K562 (cell line): ENCODE measurements around the gene SLC11A1. TPM values are rescaled to one million over a fixed set of nuclear protein-coding genes. Genes with fewer than 3 reads are reported as not detected.

Experiments used
- ATAC-seq: fragments of 200-7000 bp; cut with Tn5 transposase; 3 replicates; pipeline ENCODE4 v1.9.1; 2020; ENCODE audit warnings: moderate library complexity
- BruUV-seq: library from RNA; stranded (reverse); fragments of 400-500 nt; replicated peaks from 2 replicates; lab custom pipeline; 2021; lab: Mats Ljungman, UMichigan
- CTCF ChIA-PET: fragments of 300-600 bp; formaldehyde crosslinking; extraction: SDS; loops from one replicate; lab custom pipeline; 2021; ENCODE audit warnings: low intra/inter-chr PET ratio; lab: Yijun Ruan, JAX
- POLR2A ChIA-PET: fragments of 300-600, 350-650 bp; sonication (Branson Sonifier 250); formaldehyde crosslinking; extraction: SDS; loops from one replicate; lab custom pipeline; 2021; ENCODE audit warnings: antibody characterized with exemption, inconsistent platforms; lab: Yijun Ruan, JAX
- DNase-seq, 4 experiments: peaks; one replicate each; pipeline versions ENCODE4 v3.0.0 to v3.0.0-alpha.2; 2011 to 2018; ENCODE audit warnings: low spot score in 3 of 4, mixed read lengths in 3 of 4; ENCODE audit errors: extremely low read depth in 1 of 4
- FAIRE-seq: peaks from 2 replicates; lab custom pipeline; 2011; peaks lifted over from hg19 to GRCh38; lab: Jason Lieb, UNC
- H2AFZ ChIP-seq: 2 replicates; pipeline ENCODE4 v1.6.0; 2011; ENCODE audit warnings: low read depth, low read length, control low read depth, inconsistent platforms
- H3K27ac ChIP-seq: fragments of 200-600 bp; 3 replicates; pipeline ENCODE4 v1.8.0; 2011; ENCODE audit warnings: low read depth, mild to moderate bottlenecking, control low read depth, inconsistent platforms, low read length, moderate library complexity, mixed read lengths; ENCODE audit errors: extremely low read depth
- H3K27me3 ChIP-seq, 2 experiments: fragments of 300-600 bp in 1 of 2; 2 replicates in 1 of 2; 3 replicates in 1 of 2; pipeline versions ENCODE4 v1.6.0 to v1.8.0; 2011; ENCODE audit warnings: inconsistent platforms in 2 of 2, low read length in 2 of 2, mild to moderate bottlenecking in 1 of 2, mixed read lengths in 1 of 2, moderate library complexity in 1 of 2; ENCODE audit not compliant: control insufficient read depth in 2 of 2, insufficient read depth in 2 of 2
- H3K36me3 ChIP-seq: fragments of 300-600 bp; 3 replicates; pipeline ENCODE4 v1.8.0; 2011; ENCODE audit warnings: mild to moderate bottlenecking, low read length, inconsistent platforms; ENCODE audit not compliant: control insufficient read depth, insufficient read depth
- H3K4me1 ChIP-seq, 2 experiments: fragments of 200-600 bp in 1 of 2; replicated peaks in 1 of 2; 2 replicates in 1 of 2; 3 replicates in 1 of 2; pipeline versions ENCODE4 v1.5.1 to v1.8.0; 2011; ENCODE audit warnings: inconsistent platforms in 2 of 2, low read length in 2 of 2, mild to moderate bottlenecking in 1 of 2, mixed read lengths in 1 of 2, moderate library complexity in 1 of 2; ENCODE audit not compliant: control insufficient read depth in 2 of 2, insufficient read depth in 2 of 2
- H3K4me2 ChIP-seq: 2 replicates; pipeline ENCODE4 v1.6.1; 2011; ENCODE audit warnings: low read length, control low read depth, inconsistent platforms, mixed read lengths; ENCODE audit not compliant: insufficient read depth
- H3K4me3 ChIP-seq: fragments of 200-600 bp; sonication (generic), shearing (Covaris generic); 2 replicates; pipeline ENCODE4 v1.5.1; 2016; ENCODE audit warnings: control low read depth, inconsistent platforms
- H3K79me2 ChIP-seq: fragments of 200-600 bp; 3 replicates; pipeline ENCODE4 v1.8.0; 2011; ENCODE audit warnings: low read length, inconsistent platforms; ENCODE audit not compliant: control insufficient read depth, insufficient read depth
- H3K9ac ChIP-seq, 2 experiments: 2 replicates each; pipeline versions ENCODE4 v1.6.0 to v1.6.1; 2011; ENCODE audit warnings: low read depth in 2 of 2, low read length in 2 of 2, control low read depth in 1 of 2, inconsistent platforms in 1 of 2, mild to moderate bottlenecking in 1 of 2, mixed read lengths in 1 of 2; ENCODE audit not compliant: insufficient read depth in 1 of 2
- H3K9me1 ChIP-seq: one replicate; pipeline ENCODE4 v1.6.0; 2011; ENCODE audit warnings: inconsistent platforms, mild to moderate bottlenecking, low read length, moderate library complexity; ENCODE audit not compliant: control insufficient read depth, insufficient read depth
- H3K9me3 ChIP-seq: replicated peaks from 2 replicates; pipeline ENCODE4 v1.5.1; 2011; ENCODE audit warnings: low read depth, low read length, inconsistent platforms; ENCODE audit not compliant: control insufficient read depth, insufficient read depth
- H4K20me1 ChIP-seq: replicated peaks from 2 replicates; pipeline ENCODE4 v1.6.1; 2011; ENCODE audit warnings: low read length, inconsistent platforms, mixed read lengths; ENCODE audit not compliant: control insufficient read depth, insufficient read depth
- NCOA4 ChIP-seq: fragments of 450-650 bp; IDR thresholded peaks from 2 replicates; pipeline ENCODE4 v1.6.1; 2018; ENCODE audit warnings: mild to moderate bottlenecking; ENCODE audit not compliant: partially characterized antibody
- RBFOX2 ChIP-seq: fragments of 200-400 bp; formaldehyde crosslinking; IDR thresholded peaks from 2 replicates; pipeline ENCODE4 v1.6.1; 2017; ENCODE audit warnings: low read depth, mild to moderate bottlenecking, low read length, moderate library complexity
- YY1 ChIP-seq, 3 experiments: IDR thresholded peaks; 2 replicates each; pipeline ENCODE4 v1.6.1; 2011; ENCODE audit warnings: low read length in 2 of 3, mild to moderate bottlenecking in 2 of 3, moderate library complexity in 2 of 3, borderline replicate concordance in 1 of 3, control low read depth in 1 of 3, low read depth in 1 of 3; ENCODE audit not compliant: insufficient read depth in 3 of 3, insufficient replicate concordance in 2 of 3, control insufficient read depth in 1 of 3, insufficient read length in 1 of 3; ENCODE audit errors: extremely low read depth in 1 of 3
- WGBS: fragments of 100-300 bp; shearing (Covaris generic); methylation state at CpG from one replicate; pipeline ENCODE4 v1.1.6; 2016; ENCODE audit warnings: low coverage, mixed read lengths; ENCODE audit not compliant: insufficient coverage; ENCODE audit errors: missing lambda C conversion rate; 5-methylcytosine and 5-hydroxymethylcytosine counted together
- in situ Hi-C: fragments of 300-500 bp; cut with MboI; formaldehyde crosslinking; loops from 4 replicates; pipeline ENCODE4 v1.15.0; 2018; ENCODE audit warnings: inconsistent platforms, mixed read lengths
- intact Hi-C: fragments of 100-400 bp; cut with micrococcal nuclease; formaldehyde crosslinking; loops from 2 replicates; pipeline ENCODE4 v1.14.2; 2022
- polyA plus RNA-seq, 8 experiments: library from polyadenylated mRNA; depleted of rRNA in 4 of 8; stranded (reverse) in 5 of 8; unstranded in 3 of 8; fragments of >200 nt; fragmentation: Nextera tagmentation in 2 of 8; fragmentation: Illumina TruSeq in 1 of 8; extraction: Ambion mirVana in 2 of 8; extraction: Trizol in 1 of 8; gene quantifications; 2 replicates each; pipeline versions ENCODE4 v1.2.1 to v1.2.3, GENCODE V29; 2011 to 2014; ENCODE audit warnings: inconsistent platforms in 1 of 8, missing spikeins in 1 of 8
- total RNA-seq, 7 experiments: library from RNA; depleted of rRNA in 6 of 7; stranded (reverse); fragments of >200 nt in 6 of 7; fragmentation: Illumina TruSeq in 2 of 7; extraction: Trizol in 2 of 7; gene quantifications; 2 replicates each; pipeline versions ENCODE4 v1.2.1 to v1.2.3, GENCODE V29; 2011 to 2021; ENCODE audit warnings: low replicate concordance in 1 of 7

SLC11A1 gene
- total and polyA plus RNA-seq, 9 of the 15 experiments (the other 6 are each of a cell fraction or from before 2014, with no cell fraction given) = 0.35 to 1.6 (median 0.65) TPM

DNA sequence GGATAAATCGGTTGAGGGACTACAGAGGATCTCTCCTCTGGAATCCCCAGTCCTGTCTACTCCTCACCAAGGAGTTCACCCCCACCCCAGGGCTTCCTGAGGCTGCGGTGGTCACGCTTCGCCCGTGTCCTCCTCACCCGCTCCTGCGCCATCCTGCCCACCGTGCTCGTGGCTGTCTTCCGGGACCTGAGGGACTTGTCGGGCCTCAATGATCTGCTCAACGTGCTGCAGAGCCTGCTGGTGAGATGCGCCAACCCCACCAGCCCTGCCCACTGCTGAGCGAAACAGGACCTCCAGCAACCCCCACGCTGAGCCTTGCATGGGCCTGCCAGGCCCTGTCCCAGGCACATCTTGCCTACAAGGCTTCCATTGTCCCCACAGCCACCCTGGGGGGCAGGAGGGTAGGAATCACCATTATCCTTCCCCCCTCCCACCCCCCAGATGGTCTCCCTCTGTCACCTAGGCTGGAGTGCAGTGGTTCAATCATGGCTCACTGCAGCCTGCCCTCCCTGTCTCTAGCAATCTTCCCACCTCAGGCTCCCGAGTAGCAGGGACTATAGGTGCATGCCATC is 10.9 kb downstream of the SLC11A1 start:
- Histone ChIP-seq H3K4me3 (no peak overlapping the region), H3K36me3 (no peaks in the 10 kb centered on the region), H3K4me2 (no peak overlapping the region), H3K79me2 (peaks cover 34% of the 10 kb centered on the region), H2AFZ (no peak overlapping the region), H3K9ac (peak overlapping the region in 1 of 2 experiments; percentile 79; a peak in 2 of 4 replicates), H3K4me1 (peaks cover 20 to 53% of the 10 kb centered on the region in 2 experiments), H3K27ac (no peak overlapping the region), H3K27me3 (no peaks in the 10 kb centered on the region), H4K20me1 (no peaks in the 10 kb centered on the region), H3K9me3 (no peaks in the 10 kb centered on the region), H3K9me1 (no peaks in the 10 kb centered on the region)
- TF ChIP-seq RBFOX2 (0 out of 2 replicates have a peak, but pooled peaks have one; percentile 24), YY1 (IDR thresholded peaks at IDR 0.05; ENCODE audit: borderline replicate concordance in 1 of 3, control insufficient read depth in 1 of 3, extremely low read depth in 1 of 3, insufficient read depth in 3 of 3, insufficient read length in 1 of 3, insufficient replicate concordance in 2 of 3, low read depth in 1 of 3, low read length in 2 of 3) (no peak), NCOA4 (no peak)
- WGBS = 86% methylated on average over 14 of the region's 16 CpGs
- no peak for ATAC-seq
- no peak for FAIRE-seq
- in situ Hi-C loops = no loop called here
- BruUV-seq = no TSS peak
- ChIA-PET POLR2A (interaction anchor here (0.6 to 1.6 kb wide), 6 partner anchors 10 to 121 kb away, joined by 3 to 6 read pairs (median 3); no protein-coding TSS in a partner anchor), CTCF (no interaction called here)
- DNase-seq = no peak
- intact Hi-C loops = no loop called here
